Measurements from ENCODE around the gene SSR2. TPM values are rescaled to one million over a fixed set of nuclear protein-coding genes. Genes with fewer than 3 reads are reported as not detected.

Gene SSR2
- total RNA-seq, 1 donor from 2014 or later: 450 TPM

GRCh38 chr1:155983191-155984024 lies 37.3 kb downstream of the SSR2 start:
- no peak overlapping the region for H3K4me3 ChIP-seq (ENCODE audit: low read depth, low read length)
- peak; percentile 25 for TF ChIP-seq CTCF (conservative IDR thresholded peaks at IDR 0.05; ENCODE audit: low read depth, low read length)
- no peak for DNase-seq (ENCODE audit: low read depth)

GRCh38 chr1:155982106-155982505 lies 38.6 kb downstream of the SSR2 start:
- TF ChIP-seq CTCF (conservative IDR thresholded peaks at IDR 0.05; ENCODE audit: low read depth, low read length): no peak
- no peak for DNase-seq (ENCODE audit: low read depth)
- H3K4me3 ChIP-seq (ENCODE audit: low read depth, low read length): no peak overlapping the region

GRCh38 chr1:155981266-155982088 lies 39.3 kb downstream of the SSR2 start:
- TF ChIP-seq CTCF (conservative IDR thresholded peaks at IDR 0.05; ENCODE audit: low read depth, low read length): no peak
- peak; percentile 43 for DNase-seq (ENCODE audit: low read depth)
- H3K4me3 ChIP-seq (ENCODE audit: low read depth, low read length): no peak overlapping the region

- no peak for DNase-seq (ENCODE audit: low read depth)
- TF ChIP-seq CTCF (conservative IDR thresholded peaks at IDR 0.05; ENCODE audit: low read depth, low read length): no peak
- peak overlapping the region; percentile 97 for H3K4me3 ChIP-seq (ENCODE audit: low read depth, low read length)
Measured at GRCh38 chr1:155979597-155980343, 41.0 kb downstream of the SSR2 start.

- H3K4me3 ChIP-seq (ENCODE audit: low read depth, low read length): peak overlapping the region; percentile 97
- no peak for DNase-seq (ENCODE audit: low read depth)
- no peak for TF ChIP-seq CTCF (conservative IDR thresholded peaks at IDR 0.05; ENCODE audit: low read depth, low read length)
Measured at GRCh38 chr1:155978973-155979429, 41.8 kb downstream of the SSR2 start.

GRCh38 chr1:155978325-155978972 lies 42.3 kb downstream of the SSR2 start, which contains the start of gene ARHGEF2:
ARHGEF2 (minus strand) TSS chr1:155978547; CDS start chr1:155978427, 120 bp downstream.
- H3K4me3 ChIP-seq (ENCODE audit: low read depth, low read length): peak within 1 kb of the TSS; percentile 97
- peak; percentile 38 for TF ChIP-seq CTCF (conservative IDR thresholded peaks at IDR 0.05; ENCODE audit: low read depth, low read length)
- DNase-seq (ENCODE audit: low read depth): no peak

All from epithelial cell of proximal tubule (primary cell).